Activated CD8-positive, alpha-beta memory T cell treated with anti-CD3 and anti-CD28 coated beads, Interleukin-2, amount 50 U/mL, for 1 hour (primary cell): ENCODE data around the gene GSG1L.

ENCODE experiments used
- DNase-seq: peaks from one replicate; pipeline ENCODE4 v3.0.0-alpha.2; 2020; ENCODE audit errors: extremely low read depth

GSG1L gene

GRCh38 chr16:27820646-27821345, 242.7 kb downstream of the GSG1L start:
- no peak for DNase-seq

DNA sequence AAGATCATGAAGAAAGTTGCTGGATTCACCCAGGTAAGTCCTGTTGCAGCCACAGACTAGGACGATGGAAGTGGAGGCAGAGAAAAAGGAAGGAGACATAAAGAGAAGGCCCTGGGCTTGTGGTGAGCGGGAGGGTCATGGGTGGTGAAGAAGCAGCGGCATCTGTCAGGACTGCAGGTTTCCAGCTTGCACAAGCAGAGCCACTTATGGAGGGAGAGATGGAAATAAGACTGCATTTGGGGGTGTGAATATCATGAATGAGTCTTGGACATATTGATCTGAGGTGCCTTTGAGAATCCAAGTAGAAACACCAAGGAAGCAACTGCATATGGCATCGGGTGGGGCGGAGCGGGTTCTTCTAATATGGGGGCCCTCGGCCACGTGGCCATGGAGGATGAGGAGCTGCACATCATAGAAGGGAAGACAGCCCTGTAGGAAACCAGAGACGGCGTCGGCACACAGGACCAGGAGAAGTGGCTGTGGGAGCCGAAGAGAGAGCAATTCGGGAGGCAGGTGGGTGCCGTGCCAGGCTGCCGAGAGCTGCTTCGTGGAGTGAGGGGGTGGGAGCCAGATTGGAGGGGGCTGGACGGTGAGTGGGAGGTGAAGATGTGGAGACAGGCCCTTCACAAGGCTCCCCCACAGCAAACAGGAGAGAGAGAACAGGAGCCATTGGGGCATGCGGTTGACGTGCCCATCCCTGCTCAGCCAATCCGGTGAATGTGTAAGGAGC, 243.5 kb downstream of the GSG1L start:
- no peak for DNase-seq

GRCh38 chr16:27819356-27819755, 244.2 kb downstream of the GSG1L start:
- no peak for DNase-seq

DNA sequence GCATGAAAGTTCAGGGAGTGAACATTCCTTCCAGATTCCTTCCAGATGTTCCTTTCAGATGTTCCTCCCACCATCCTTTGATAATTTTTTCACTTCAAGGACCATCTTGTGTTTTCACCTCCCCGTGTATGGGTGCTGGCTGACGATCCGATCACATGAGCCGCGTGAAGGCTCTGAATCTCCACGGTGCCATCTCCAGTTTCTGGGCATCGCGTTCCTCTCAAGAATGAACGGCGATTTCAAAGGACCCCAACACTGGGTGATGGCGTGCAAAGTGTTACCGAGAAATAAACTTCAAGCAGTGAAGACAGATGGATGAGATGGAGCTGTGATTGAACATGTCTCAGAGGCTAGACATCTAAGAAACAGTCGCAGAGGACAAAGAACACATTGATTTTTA, 245.3 kb downstream of the GSG1L start:
- DNase-seq = no peak

DNA sequence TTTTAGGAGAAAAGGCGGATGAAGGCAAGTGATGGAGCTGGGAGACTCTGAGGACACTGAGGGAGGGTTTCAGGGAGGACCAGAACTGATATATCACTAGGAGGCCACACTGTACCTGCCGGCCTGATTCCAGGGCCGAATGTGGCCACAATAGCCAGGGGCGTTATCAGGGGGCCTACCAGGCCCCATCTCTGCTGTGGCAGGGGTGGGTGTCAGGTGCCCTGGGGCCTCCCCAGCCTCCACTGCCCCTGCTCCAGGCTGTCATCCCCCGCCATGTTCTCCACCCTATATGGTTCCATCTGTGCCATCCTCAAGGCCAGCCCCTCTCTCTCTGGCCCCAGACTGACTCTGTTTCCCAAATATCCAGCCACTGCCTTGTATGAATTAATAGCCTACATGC, 246.5 kb downstream of the GSG1L start:
- DNase-seq = no peak

DNA sequence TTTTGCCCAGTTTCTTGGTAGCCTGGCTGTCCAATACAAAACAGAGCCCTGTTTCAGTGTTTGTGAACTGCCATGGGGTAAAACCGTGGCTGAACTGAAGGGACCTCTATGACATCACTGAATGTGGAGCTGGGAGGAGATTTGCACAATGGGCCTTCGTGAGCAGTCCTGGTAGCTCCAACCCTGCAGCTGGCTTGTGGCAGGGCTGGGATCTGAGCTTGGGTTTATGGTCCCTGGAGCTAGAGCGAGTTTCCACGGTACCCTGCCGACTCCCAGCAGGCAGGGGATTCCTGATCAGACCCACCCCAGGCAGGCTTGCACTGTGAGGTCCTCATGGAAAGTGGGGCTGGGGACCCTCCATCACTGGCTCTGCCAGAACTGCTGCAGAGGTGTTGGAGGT, 247.0 kb downstream of the GSG1L start:
- no peak for DNase-seq

GRCh38 chr16:27813591-27813990, 249.9 kb downstream of the GSG1L start:
- DNase-seq = no peak

GRCh38 chr16:27811881-27812280, 251.6 kb downstream of the GSG1L start:
- no peak for DNase-seq

DNA sequence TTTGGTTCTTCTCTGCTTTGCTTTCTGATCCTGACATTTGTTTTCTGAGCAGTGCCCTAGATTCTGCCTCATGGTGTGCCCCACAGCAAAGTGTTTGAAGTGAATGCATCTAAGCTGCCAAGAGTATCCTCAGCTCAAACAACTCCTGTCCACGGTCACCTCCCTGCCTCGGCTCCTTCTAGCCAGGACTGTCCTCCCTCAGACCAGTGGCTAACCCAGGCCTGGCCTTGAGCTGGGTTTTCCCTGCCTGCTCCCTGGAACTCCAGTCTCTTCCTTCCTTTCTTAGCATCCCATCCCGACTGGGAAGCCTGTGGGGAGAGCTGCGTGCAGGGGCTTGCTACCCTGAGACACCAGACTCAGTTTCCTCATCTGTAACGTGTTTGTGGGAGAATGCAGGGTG, 256.5 kb downstream of the GSG1L start:
- no peak for DNase-seq

GRCh38 chr16:27806388-27806787, 257.1 kb downstream of the GSG1L start:
- DNase-seq = no peak

GRCh38 chr16:27805828-27806351, 257.6 kb downstream of the GSG1L start:
- DNase-seq = no peak

GRCh38 chr16:27803775-27804549, 259.6 kb downstream of the GSG1L start:
- DNase-seq = no peak

DNA sequence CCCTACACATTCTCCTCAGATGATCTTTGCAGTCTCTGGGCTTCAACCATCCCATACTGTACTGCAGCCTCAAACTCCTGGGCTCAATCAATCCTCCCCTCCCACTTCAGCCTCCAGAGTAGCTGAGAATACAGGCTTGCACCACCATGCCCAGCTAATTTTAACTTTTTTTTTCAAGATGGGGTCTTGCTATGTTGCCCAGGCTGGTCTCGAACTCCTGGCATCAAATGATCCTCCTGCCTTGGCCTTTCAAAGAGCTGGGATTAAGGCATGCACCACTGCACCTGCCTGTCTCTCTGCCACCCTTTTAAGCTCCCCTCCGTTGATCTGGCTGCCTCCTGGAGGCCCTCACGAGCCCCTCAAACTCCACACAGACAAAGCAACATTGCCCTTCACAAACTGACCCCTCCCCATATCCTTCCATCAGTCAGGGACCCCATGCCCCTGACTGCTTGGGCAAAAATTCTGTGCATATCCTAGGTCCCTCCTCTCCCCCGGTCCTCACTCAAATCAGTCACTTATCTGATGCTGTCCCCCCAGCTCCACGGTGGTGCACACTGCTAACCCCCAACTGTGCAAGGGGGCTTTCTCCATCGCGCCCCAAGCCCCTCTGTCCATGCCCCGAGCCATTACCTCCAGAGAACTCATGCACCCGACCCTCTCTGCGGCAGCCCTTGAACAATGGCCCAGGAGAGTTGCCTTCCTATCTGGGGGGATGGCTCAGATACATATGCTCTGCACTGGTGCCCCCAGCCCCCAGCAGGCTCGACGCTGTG, 260.7 kb downstream of the GSG1L start:
- DNase-seq = no peak

GRCh38 chr16:27801289-27801945, 262.1 kb downstream of the GSG1L start:
- no peak for DNase-seq

DNA sequence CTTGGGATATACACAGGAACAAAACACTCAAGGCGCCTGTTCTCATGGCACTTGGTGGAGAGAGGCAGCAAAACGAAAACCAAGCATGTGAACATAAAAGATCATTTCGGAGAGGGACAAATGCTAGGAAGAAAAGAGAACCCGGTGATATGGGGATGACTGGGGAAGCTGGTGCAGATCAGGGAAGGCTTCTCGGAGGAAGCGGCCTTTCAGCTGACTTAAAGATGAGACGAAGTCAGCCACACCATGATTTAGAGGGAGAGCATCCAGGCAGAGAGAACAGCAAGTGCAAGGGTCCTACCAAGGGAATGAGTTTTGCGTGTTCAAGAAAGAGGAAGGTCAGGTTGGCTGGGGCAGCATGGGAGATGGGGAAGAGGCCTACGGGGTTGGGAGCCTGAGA, 262.7 kb downstream of the GSG1L start:
- DNase-seq = no peak

DNA sequence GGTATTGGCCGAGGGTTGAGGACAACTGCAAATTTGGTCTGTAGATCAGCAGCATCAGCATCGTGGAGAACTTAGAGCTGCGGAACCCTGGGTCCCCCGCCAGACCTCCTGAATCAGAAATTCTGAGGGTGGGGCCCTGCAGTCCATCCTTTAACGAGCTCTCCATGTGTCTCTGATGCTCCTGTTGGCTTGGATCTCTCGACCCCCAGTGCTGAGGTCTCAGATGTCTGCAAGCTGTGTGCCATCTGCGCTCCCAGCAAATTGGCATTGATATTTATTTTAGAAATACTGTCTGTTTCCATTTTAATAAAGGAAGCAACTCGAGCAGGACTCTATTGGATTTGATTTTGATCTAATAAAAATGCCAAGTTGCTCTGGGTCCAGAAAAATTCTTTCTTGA, 263.6 kb downstream of the GSG1L start:
- DNase-seq = no peak

- no peak for DNase-seq
Observed at GRCh38 chr16:27798241-27798640, 265.3 kb downstream of the GSG1L start.

GRCh38 chr16:27795992-27796614, 267.4 kb downstream of the GSG1L start:
- no peak for DNase-seq

- DNase-seq = no peak
Observed at GRCh38 chr16:27793249-27793622, 270.3 kb downstream of the GSG1L start.

- DNase-seq = no peak
Observed at GRCh38 chr16:27792486-27793248, 270.8 kb downstream of the GSG1L start.
